GM15510 (cell line): Measurements from ENCODE around the gene KRT82.

ENCODE experiments used
- POLR2A ChIP-seq: IDR thresholded peaks from 3 replicates; pipeline ENCODE4 v1.6.1; 2011; ENCODE audit warnings: borderline replicate concordance; ENCODE audit not compliant: insufficient read length; ENCODE audit errors: extremely low read depth

The KRT82 gene

GRCh38 chr12:52353766-52354165 is 52.4 kb downstream of the KRT82 start:
- no peak for TF ChIP-seq POLR2A

DNA sequence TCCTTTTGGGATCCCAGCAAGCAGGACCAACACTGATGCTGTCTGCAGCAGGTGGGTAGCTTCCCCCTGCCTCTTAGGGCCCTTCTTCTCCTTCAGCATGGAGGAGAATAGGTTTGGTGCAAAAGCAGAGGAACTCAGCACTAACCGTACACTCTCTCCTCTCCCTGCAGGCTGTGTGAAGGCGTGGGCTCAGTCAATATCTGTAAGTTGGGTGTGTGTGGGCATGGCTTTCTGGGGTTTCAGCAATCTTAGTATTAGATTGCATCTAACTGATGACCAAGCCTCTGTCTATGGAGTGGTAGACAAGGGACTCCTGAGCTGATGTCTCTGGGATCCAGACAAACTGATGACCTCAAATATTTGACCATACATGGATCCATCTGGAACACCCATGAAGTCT is 53.2 kb downstream of the KRT82 start:
- no peak for TF ChIP-seq POLR2A

- no peak for TF ChIP-seq POLR2A
These were observed 54.7 kb downstream of the KRT82 start for GRCh38 chr12:52351196-52352059.

DNA sequence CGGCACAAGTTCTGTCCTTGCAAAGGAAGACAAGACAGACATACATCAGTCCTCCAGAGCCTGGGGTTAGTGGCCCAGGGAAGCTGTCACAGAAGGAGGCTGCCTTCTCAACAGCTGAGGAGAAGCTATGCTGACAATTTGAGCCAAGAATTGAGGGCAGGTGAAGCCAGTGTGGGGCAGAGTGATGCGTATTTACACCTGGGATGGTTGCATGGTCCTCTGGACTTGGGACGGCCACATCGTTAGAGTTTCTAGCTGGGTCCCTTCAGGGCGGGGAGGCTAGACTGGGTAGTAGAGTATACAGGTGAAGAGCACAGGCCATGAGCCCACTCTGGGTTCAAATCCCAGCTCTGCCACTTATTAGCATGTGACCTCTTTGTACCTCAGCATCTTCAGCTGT is 55.3 kb downstream of the KRT82 start:
- no peak for TF ChIP-seq POLR2A

DNA sequence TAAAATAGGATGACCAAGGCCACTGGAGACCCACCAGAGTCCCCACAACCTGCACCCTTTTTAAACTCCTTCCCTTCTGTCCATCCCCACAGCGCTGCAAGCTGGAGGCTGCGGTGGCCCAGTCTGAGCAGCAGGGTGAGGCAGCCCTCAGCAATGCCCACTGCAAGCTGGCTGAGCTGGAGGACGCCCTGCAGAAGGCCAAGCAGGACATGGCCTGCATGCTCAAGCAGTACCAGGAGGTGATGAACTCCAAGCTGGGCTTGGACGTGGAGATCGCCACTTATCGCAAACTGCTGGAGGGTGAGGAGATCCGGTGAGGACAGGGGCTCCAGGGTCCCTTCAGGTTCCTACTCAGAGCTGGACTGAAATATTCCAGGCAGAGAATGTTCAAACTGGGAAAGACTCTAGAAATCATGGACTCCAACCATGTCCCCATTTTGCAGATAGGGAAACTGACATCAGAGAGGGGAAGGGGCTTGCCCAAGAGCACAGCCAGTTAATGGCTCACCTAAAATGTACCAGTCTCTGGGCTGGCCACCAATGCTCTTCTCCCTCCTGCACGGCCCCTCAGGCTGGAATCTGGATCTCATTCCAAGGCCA is 56.0 kb downstream of the KRT82 start:
- TF ChIP-seq POLR2A: no peak

DNA sequence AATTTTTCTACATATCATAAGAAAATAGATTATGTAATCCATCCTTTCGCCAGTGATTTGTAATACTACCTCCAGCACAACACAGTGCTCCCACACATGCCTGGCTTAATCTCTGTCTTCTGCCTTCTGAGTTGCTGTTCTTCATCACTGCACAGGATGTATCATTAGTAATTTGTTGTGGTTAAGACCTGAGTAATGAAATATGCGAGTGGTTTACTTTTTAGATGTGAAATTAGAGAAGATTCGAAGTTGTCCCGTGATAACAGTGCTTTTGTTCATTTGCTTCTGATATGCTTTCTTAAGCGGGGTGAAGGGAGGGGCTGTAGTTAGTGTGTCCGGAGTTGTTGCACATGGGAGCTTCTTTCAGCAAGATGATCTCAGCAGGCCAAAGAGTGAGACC is 56.9 kb downstream of the KRT82 start:
- TF ChIP-seq POLR2A: no peak

DNA sequence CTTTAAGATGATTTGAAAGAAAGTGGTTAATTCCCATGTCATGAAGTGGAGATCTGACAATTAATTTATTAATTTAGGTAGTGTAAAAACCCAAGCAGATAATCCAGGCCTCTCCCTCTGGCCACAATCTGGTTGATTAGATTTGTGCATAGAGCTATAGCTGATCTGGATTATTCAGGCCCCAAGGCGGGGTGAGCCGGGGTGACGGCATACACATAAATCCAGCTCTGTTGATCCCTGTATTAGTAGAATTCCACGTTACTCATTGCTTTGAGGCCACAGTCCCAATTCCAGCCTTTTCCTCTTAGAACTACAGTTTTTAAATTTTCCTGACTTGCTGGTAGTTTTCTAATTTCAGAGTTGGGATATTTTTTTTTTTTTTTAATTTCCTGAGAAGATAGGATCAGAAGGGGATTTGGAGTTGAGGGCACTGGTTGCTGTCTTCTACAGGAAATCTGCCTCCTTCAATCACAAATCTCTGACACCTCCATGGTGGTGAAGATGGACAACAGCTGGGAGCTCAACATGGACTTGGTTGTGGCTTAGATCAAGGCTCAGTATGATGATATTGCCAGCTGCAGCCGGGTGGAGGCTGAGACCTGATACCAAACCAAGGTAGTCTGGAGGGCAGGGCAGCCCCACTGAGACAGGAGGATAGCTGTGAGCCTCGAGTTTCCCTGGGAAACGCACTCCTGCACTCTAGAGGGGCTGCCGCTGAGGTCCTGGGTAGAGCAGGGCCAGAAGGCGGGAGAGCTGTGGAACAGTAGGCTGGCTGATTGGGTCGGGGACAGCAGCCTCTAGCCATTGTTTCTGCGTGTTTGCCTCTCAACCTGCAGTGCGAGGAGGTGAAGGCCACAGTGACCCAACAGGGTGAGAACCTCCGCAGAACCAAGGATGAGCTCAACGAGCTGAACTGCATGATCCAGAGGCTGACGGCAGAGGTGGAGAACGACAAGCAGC is 58.3 kb downstream of the KRT82 start:
- TF ChIP-seq POLR2A: no peak

GRCh38 chr12:52347016-52347415 is 59.1 kb downstream of the KRT82 start:
- TF ChIP-seq POLR2A: no peak

GRCh38 chr12:52346593-52346992 is 59.5 kb downstream of the KRT82 start:
- no peak for TF ChIP-seq POLR2A

GRCh38 chr12:52344111-52344510 is 62.0 kb downstream of the KRT82 start:
- TF ChIP-seq POLR2A: no peak
